Fibroblast of lung (primary cell): Measurements from ENCODE around the gene PIMREG.

Source experiments
- EZH2 ChIP-seq: IDR thresholded peaks from 2 replicates; pipeline ENCODE4 v1.5.1; 2012; ENCODE audit warnings: low read length, control low read depth, mild to moderate bottlenecking; ENCODE audit errors: missing control alignments
- TF ChIP-seq, protein P1 (sequence below), 2 donors: IDR thresholded peaks in 1 of 2; conservative IDR thresholded peaks in 1 of 2; 1 replicate in 1 of 2; 2 replicates in 1 of 2; pipeline ENCODE4 v1.5.1; 2011 to 2012; ENCODE audit warnings: low read length in 2 of 2, control low read depth in 1 of 2, inconsistent platforms in 1 of 2, low read depth in 1 of 2, mild to moderate bottlenecking in 1 of 2

DNA sequence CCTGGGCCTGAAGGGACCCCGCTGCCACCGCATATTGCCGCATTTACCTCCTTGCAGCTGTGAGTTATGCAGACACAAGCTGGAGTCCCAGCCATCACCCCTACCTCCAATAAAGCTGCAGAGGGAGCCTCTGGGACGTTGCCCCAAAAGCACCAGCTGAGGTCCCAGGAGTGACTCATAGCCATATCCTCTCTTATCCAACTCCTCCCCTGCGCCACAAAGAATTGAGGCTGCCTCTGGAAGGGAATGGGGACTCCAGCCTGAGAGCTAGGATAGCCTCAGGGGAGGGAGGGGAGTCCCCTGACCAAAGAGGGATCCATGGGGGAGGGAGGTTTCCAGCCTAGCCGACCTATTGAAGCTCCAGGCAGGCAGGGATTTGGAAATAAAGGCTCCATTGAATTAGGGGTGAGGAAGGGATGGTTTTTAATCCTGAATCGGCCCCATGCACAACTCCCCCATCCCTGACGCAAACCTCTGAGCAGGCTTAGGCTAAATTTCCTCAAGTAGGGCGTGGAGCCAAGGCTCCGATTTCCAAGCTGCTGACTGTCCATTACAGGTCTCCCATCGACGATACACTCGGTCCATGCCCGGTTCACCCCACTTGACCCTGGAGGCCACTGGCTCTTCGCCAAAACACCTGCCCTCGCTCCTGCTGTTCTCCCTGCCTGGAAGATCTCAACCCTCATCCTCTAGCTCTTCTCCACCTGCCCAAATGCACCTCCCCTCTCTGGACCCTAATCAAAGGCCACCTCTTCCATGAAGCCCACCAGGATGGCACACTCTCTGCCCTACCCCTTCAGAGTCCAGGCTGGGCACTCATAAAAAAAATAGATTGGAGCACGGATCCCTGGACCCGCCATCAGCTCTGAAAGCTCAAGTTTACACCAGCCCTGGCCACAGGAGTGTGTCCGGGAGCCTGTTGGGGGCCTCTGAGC lies 27.5 kb downstream of the PIMREG start:
- TF ChIP-seq, protein P1, sequence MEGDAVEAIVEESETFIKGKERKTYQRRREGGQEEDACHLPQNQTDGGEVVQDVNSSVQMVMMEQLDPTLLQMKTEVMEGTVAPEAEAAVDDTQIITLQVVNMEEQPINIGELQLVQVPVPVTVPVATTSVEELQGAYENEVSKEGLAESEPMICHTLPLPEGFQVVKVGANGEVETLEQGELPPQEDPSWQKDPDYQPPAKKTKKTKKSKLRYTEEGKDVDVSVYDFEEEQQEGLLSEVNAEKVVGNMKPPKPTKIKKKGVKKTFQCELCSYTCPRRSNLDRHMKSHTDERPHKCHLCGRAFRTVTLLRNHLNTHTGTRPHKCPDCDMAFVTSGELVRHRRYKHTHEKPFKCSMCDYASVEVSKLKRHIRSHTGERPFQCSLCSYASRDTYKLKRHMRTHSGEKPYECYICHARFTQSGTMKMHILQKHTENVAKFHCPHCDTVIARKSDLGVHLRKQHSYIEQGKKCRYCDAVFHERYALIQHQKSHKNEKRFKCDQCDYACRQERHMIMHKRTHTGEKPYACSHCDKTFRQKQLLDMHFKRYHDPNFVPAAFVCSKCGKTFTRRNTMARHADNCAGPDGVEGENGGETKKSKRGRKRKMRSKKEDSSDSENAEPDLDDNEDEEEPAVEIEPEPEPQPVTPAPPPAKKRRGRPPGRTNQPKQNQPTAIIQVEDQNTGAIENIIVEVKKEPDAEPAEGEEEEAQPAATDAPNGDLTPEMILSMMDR (conservative IDR thresholded peaks at IDR 0.05 in 1 of 2, IDR thresholded peaks at IDR 0.05 in 1 of 2; ENCODE audit: low read depth in 1 of 2, low read length in 2 of 2) = peak; percentile 21 to 31
- no peak for TF ChIP-seq EZH2
